ENCODE data around the gene COA1. TPM values are rescaled to one million over a fixed set of nuclear protein-coding genes. Genes with fewer than 3 reads are reported as not detected.

The COA1 gene
- total and polyA plus RNA-seq, 9 of the 15 experiments (the other 6 are each of a cell fraction or from before 2014, with no cell fraction given): 98.9 to 463 (median 181) TPM

GRCh38 chr7:43764039-43764761 lies 34.9 kb upstream of the COA1 start (continued):
- peak; percentile 19; the same call in 1 of the 2 replicates for TF ChIP-seq TCF3 (CRISPR knock-in tag; IDR thresholded peaks at IDR 0.05)
- TF ChIP-seq SRF (CRISPR knock-in tag; IDR thresholded peaks at IDR 0.05): no peak
- TF ChIP-seq RB1 (IDR thresholded peaks at IDR 0.05; ENCODE audit: low read depth): no peak
- no peak for TF ChIP-seq CGGBP1 (CRISPR knock-in tag; IDR thresholded peaks at IDR 0.05)
- peak; percentile 83 for TF ChIP-seq HMBOX1 (IDR thresholded peaks at IDR 0.05)
- no peak for TF ChIP-seq ZC3H8 (IDR thresholded peaks at IDR 0.05)
- no peak for TF ChIP-seq PHB2 (IDR thresholded peaks at IDR 0.05; ENCODE audit: low read depth)
- no peak for TF ChIP-seq ZNF134 (CRISPR knock-in tag; conservative IDR thresholded peaks at IDR 0.05)
- no peak for TF ChIP-seq CTCFL (IDR thresholded peaks at IDR 0.05; ENCODE audit: borderline replicate concordance, insufficient read depth, low read depth, low read length, poor library complexity, severe bottlenecking)
- TF ChIP-seq CBX1 (IDR thresholded peaks at IDR 0.05; ENCODE audit: low read depth): no peak
- TF ChIP-seq MYNN (IDR thresholded peaks at IDR 0.05): no peak
- TF ChIP-seq MYNN (CRISPR knock-in tag; IDR thresholded peaks at IDR 0.05): no peak
- no peak for TF ChIP-seq CBX3 (IDR thresholded peaks at IDR 0.05; ENCODE audit: borderline replicate concordance in 1 of 2, low read length in 2 of 2)
- TF ChIP-seq BRCA1 (IDR thresholded peaks at IDR 0.05): no peak
- TF ChIP-seq BRCA1 (CRISPR knock-in tag; IDR thresholded peaks at IDR 0.05): no peak
- TF ChIP-seq MYBL2 (IDR thresholded peaks at IDR 0.05; ENCODE audit: low read depth): no peak
- TF ChIP-seq MYBL2 (CRISPR knock-in tag; IDR thresholded peaks at IDR 0.05; ENCODE audit: borderline replicate concordance): no peak
- TF ChIP-seq NBN (IDR thresholded peaks at IDR 0.05; ENCODE audit: low read depth): no peak
- no peak for TF ChIP-seq ZNF3 (CRISPR knock-in tag; IDR thresholded peaks at IDR 0.05)
- TF ChIP-seq PTBP1 (IDR thresholded peaks at IDR 0.05; ENCODE audit: low read depth, low read length): no peak
- TF ChIP-seq PHB (CRISPR knock-in tag; IDR thresholded peaks at IDR 0.05): no peak
- TF ChIP-seq TRIM24 (IDR thresholded peaks at IDR 0.05): no peak
- no peak for TF ChIP-seq HDAC6 (IDR thresholded peaks at IDR 0.05; ENCODE audit: low read depth, low read length)
- no peak for TF ChIP-seq ZNF23 (CRISPR knock-in tag; IDR thresholded peaks at IDR 0.05)
- no peak for TF ChIP-seq BCLAF1 (IDR thresholded peaks at IDR 0.05; ENCODE audit: borderline replicate concordance in 1 of 2, control insufficient read depth in 1 of 2, low read depth in 2 of 2, low read length in 1 of 2)
